Testis (tissue), 3 donors: Measurements from ENCODE around the gene CHMP6. TPM values are rescaled to one million over a fixed set of nuclear protein-coding genes. Genes with fewer than 3 reads are reported as not detected.

Source experiments
- DNase-seq: peaks from one replicate; pipeline ENCODE4 v3.0.0-alpha.2; 2019
- H3K27ac ChIP-seq, 2 donors: fragments of 200-600 bp; sonication (generic); one replicate each; pipeline ENCODE4 v1.5.1; 2019
- H3K27me3 ChIP-seq: fragments of 200-600 bp; sonication (generic); one replicate; pipeline ENCODE4 v1.5.1; 2019
- H3K36me3 ChIP-seq: fragments of 200-600 bp; sonication (generic); one replicate; pipeline ENCODE4 v1.5.1; 2017; ENCODE audit warnings: low read depth; ENCODE audit errors: missing control alignments
- H3K4me1 ChIP-seq: fragments of 200-600 bp; sonication (generic); one replicate; pipeline ENCODE4 v1.5.1; 2019
- H3K4me3 ChIP-seq, 2 donors: fragments of 200-600 bp; sonication (generic); one replicate each; pipeline ENCODE4 v1.5.1; 2017 to 2019
- H3K9me3 ChIP-seq: fragments of 200-600 bp; sonication (generic); one replicate; pipeline ENCODE4 v1.5.1; 2017
- CTCF ChIP-seq, 3 experiments: fragments of 450-650 bp in 2 of 3; fragments of 200-600 bp in 1 of 3; sonication (generic) in 1 of 3; IDR thresholded peaks; one replicate each; pipeline ENCODE4 v1.5.1; 2016 to 2019; ENCODE audit warnings: antibody characterized with exemption in 3 of 3, mild to moderate bottlenecking in 2 of 3, moderate library complexity in 1 of 3
- POLR2A ChIP-seq: fragments of 450-650 bp; IDR thresholded peaks from one replicate; pipeline ENCODE4 v1.6.1; 2017; ENCODE audit warnings: antibody characterized with exemption, mild to moderate bottlenecking, moderate library complexity
- WGBS, 2 donors: methylation state at CpG; one replicate each; pipeline ENCODE4 v1.1.5; 2018; 5-methylcytosine and 5-hydroxymethylcytosine counted together
- intact Hi-C: fragments of 100-400 bp; cut with DNase I; formaldehyde crosslinking; loops from one replicate; pipeline ENCODE4 v1.15.1; 2023; ENCODE audit warnings: low total_unique reads
- polyA plus RNA-seq: library from polyadenylated mRNA; stranded (reverse); fragments of 350-450 nt; fragmentation: Illumina TruSeq; extraction: RNeasy Lipid Tissue Mini Kit (QIAGEN cat#74804); gene quantifications from one replicate; pipeline ENCODE4 v1.2.3, GENCODE V29; 2014; ENCODE audit warnings: low read depth, low replicate concordance; ENCODE audit not compliant: insufficient read depth
- total RNA-seq, 2 donors: library from RNA; depleted of rRNA; stranded (reverse); fragments of >200 nt; gene quantifications; one replicate each; pipeline ENCODE4 v1.2.3, GENCODE V29; 2016

Gene CHMP6
- total and polyA plus RNA-seq, 3 donors from 2014 or later = 18.5 to 29.8 (median 28.2) TPM

DNA sequence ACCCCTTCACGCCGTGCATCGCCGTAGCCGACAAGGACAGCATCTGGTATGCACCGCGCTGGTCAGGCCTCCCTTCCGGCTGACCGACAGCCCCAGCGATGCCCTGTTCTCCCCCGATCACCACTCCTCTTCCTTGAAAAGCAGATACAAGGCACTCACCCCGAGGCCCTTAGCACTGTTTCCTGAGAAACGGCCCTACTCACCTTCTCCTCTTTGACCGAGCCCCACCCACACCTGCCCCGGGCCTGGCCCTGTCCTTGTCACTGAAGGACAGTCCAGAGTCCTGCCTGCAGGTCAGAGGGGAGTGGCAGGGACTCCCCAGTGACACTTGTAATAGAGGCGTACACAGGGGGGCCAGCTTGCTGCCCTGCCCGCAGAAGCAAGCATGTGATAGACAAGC, 45.9 kb upstream of the CHMP6 start:
- WGBS, 2 donors = 94% methylated on average over 17 of the region's 17 CpGs
- H3K27ac ChIP-seq = no peak overlapping the region

DNA sequence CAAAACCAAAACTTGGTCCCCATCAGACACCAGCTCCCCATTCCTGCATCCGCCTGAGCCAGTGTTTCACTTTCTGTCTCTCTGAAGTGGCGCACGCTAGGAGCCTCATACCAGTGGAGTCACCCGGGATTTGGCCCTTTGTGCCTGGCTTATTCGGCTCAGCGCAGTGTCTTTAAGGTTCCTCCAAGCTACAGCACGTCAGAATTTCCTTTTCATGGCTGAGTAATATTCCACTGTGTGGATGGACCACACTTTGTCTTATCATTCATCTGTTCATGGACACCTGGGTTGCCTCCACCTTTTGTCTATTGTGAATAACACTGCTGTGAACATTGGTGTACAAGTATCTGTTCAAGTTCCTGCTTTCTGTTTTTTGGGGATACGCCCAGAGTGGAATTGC, 45.2 kb upstream of the CHMP6 start:
- Histone ChIP-seq H3K4me1 (peaks cover 18% of the 10 kb centered on the region), H3K9me3 (no peaks in the 10 kb centered on the region), H3K4me3 (no peak overlapping the region), H3K27me3 (no peaks in the 10 kb centered on the region), H3K36me3 (no peaks in the 10 kb centered on the region), H3K27ac (no peak overlapping the region)
- intact Hi-C loops = no loop called here
- 96 to 97% methylated on average over 8 of the region's 8 CpGs for WGBS, 2 donors
- DNase-seq = no peak
- TF ChIP-seq POLR2A (no peak), CTCF (IDR thresholded peaks at IDR 0.05) (no peak)

More for the DNA sequence above, 45.9 kb upstream of the CHMP6 start:
- Histone ChIP-seq H3K4me1 (peaks cover 18% of the 10 kb centered on the region), H3K9me3 (no peaks in the 10 kb centered on the region), H3K36me3 (no peaks in the 10 kb centered on the region), H3K4me3 (no peak overlapping the region), H3K27me3 (no peaks in the 10 kb centered on the region)
- intact Hi-C loops = no loop called here
- no peak for TF ChIP-seq POLR2A
- DNase-seq = no peak

DNA sequence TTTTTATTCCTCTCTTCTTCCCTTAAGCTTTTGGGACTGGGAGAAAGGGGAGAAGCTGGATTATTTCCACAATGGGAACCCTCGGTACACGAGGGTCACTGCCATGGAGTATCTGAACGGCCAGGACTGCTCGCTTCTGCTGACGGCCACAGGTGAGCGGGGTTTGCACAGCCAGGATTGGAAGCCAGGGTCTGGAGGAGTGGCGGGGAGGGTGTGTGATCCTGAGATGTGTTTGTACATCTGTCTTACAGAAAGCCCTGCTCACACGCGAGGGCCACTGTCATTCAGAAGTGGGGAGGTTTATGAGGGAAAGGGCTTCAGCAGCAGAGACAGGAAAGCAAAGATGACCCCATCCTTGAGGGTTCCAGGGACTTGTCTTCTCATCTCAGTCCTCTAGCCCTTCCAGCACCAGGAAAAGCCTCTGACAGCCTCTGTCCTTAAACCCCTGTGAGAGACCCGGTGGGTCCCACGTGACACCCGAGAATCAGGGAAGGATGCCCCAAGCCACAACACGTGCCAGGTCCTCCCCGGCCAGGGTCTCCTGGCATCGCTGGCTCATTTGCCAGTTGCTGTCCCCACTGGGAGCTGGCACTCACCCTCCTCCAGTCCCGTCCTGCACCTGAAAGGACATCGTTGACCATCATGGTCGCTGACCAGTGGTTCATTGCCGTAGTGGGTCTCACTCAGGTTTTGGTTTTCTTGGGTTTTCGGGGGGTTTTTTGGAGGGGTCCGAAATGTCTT, 44.3 kb upstream of the CHMP6 start:
- intact Hi-C loops = no loop called here
- Histone ChIP-seq H3K4me1 (peaks cover 10% of the 10 kb centered on the region), H3K27ac (no peak overlapping the region), H3K4me3 (no peak overlapping the region), H3K9me3 (no peaks in the 10 kb centered on the region), H3K36me3 (no peaks in the 10 kb centered on the region), H3K27me3 (no peaks in the 10 kb centered on the region)
- no peak for DNase-seq
- TF ChIP-seq CTCF (IDR thresholded peaks at IDR 0.05) (no peak), POLR2A (no peak)
- 90% methylated on average over 21 of the region's 21 CpGs for WGBS, 2 donors

DNA sequence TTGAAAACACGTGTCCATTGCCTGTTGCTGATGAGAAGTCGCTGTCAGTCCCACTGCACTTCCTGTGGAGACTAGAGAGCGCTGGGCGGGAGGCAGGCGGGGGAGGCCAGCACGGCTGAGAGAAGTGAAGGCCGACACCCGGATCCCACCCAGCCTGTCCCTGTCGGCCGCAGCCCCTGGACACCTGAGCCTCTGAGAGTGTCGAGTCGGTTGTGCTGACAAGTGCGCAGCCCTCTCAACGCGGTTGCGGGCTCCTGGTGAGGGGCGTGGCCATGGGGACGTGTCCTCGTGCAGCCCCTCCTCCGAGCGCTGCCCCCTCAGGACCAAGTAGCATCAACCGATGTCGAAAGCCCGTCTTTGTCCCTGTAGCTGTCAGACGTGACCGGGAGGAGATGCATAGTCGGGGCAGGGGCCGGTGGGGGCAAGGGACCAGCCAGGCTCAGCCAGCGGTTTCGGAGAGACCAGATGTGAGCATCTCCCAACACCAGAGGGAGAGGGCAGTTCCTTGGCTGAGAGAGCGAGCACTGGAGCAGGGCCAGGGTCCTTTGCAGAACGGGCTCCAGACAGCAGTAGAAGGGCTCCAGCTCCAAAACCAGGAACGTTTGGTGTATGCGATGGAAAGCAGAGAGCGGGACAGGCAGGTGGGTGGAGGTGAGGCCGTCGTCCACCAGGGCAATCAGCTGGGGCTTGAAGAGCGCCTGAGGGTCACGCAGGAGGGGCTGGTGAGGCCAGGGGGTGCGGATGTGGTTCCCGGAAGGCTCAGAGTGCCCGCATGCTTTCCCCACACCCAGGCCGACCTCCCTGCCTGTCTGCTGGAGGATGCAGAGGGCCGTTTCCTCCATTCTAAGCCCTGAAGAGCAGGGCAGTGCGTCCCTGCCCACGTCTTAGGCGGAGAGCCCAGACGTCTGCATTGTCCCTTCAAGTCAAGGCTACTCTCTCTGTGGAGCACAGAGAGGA, 43.3 kb upstream of the CHMP6 start:
- Histone ChIP-seq H3K27ac (no peak overlapping the region), H3K4me1 (peaks cover 1% of the 10 kb centered on the region), H3K4me3 (no peak overlapping the region), H3K9me3 (no peaks in the 10 kb centered on the region), H3K27me3 (no peaks in the 10 kb centered on the region), H3K36me3 (no peaks in the 10 kb centered on the region)
- no peak for DNase-seq
- intact Hi-C loops = no loop called here
- TF ChIP-seq POLR2A = no peak
- no peak for TF ChIP-seq CTCF (IDR thresholded peaks at IDR 0.05)
- WGBS, 2 donors = 86 to 91% methylated on average over 18 to 48 of the region's 48 CpGs

DNA sequence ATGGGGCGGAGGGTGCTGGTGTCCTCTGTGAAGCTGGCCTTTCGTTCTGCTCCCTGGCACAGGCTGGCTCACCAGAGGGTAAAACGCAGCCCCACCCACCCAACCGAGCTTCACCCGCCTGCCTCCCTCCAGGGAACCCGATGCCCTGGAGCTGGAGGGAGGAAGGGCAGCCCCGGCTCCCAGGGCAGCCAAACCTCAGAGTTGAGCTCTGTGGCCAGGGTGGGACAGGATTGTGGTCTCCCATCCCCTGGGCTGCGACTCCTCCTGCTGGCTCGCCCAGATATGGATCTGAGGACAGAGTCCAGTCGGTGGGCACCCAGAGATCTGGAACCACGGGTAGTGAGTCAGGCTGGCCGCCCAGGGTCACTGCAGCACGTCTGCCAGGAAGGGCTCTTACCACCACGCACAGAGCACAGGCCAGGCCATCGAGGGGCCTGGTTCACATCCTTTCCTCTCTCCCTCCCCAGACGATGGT, 42.6 kb upstream of the CHMP6 start:
- Histone ChIP-seq H3K27me3 (no peaks in the 10 kb centered on the region), H3K9me3 (no peaks in the 10 kb centered on the region), H3K4me3 (no peak overlapping the region), H3K4me1 (no peaks in the 10 kb centered on the region), H3K36me3 (no peaks in the 10 kb centered on the region), H3K27ac (no peak overlapping the region)
- 80 to 87% methylated on average over 3 to 16 of the region's 16 CpGs for WGBS, 2 donors
- DNase-seq = no peak
- intact Hi-C loops = no loop called here
- TF ChIP-seq CTCF (IDR thresholded peaks at IDR 0.05) (no peak), POLR2A (no peak)
